Esophagus squamous epithelium (tissue), 5 donors: ENCODE data around the gene UBAC2. TPM values are rescaled to one million over a fixed set of nuclear protein-coding genes. Genes with fewer than 3 reads are reported as not detected.

Source experiments
- DNase-seq: peaks from one replicate; lab custom pipeline; 2025; lab: John Stamatoyannopoulos, UW
- H3K27ac ChIP-seq, 4 donors: fragments of 200-600 bp; sonication (generic); one replicate each; pipeline ENCODE4 v1.5.1; 2016 to 2019; ENCODE audit warnings: mild to moderate bottlenecking in 1 of 4
- H3K27me3 ChIP-seq, 4 donors: fragments of 200-600 bp; sonication (generic); 1 replicate in 3 of 4; 2 replicates in 1 of 4; pipeline versions ENCODE4 v1.5.1 to v1.6.0; 2017 to 2021; ENCODE audit warnings: antibody characterized with exemption in 1 of 4
- H3K36me3 ChIP-seq, 3 donors: fragments of 200-600 bp; sonication (generic); one replicate each; pipeline ENCODE4 v1.5.1; 2016 to 2019
- H3K4me1 ChIP-seq, 3 donors: fragments of 200-600 bp; sonication (generic); one replicate each; pipeline ENCODE4 v1.5.1; 2017 to 2019
- H3K4me3 ChIP-seq, 4 donors: fragments of 200-600 bp; sonication (generic); 1 replicate in 3 of 4; 2 replicates in 1 of 4; pipeline ENCODE4 v1.5.1; 2016 to 2019; ENCODE audit warnings: mild to moderate bottlenecking in 2 of 4, moderate library complexity in 1 of 4
- H3K9me3 ChIP-seq, 3 donors: fragments of 200-600 bp; sonication (generic); one replicate each; pipeline ENCODE4 v1.5.1; 2016 to 2019
- CTCF ChIP-seq, 6 experiments: fragments of 450-650 bp in 4 of 6; fragments of 200-600 bp in 2 of 6; sonication (generic) in 2 of 6; IDR thresholded peaks; one replicate each; pipeline ENCODE4 v1.5.1; 2016 to 2019; ENCODE audit warnings: antibody characterized with exemption in 6 of 6, mild to moderate bottlenecking in 4 of 6, moderate library complexity in 4 of 6
- POLR2A ChIP-seq, 4 donors: fragments of 450-650 bp; IDR thresholded peaks; one replicate each; pipeline ENCODE4 v1.6.1; 2017; ENCODE audit warnings: antibody characterized with exemption in 4 of 4, mild to moderate bottlenecking in 4 of 4, moderate library complexity in 3 of 4
- WGBS, 2 donors: methylation state at CpG; one replicate each; pipeline ENCODE4 v1.1.5; 2018; 5-methylcytosine and 5-hydroxymethylcytosine counted together
- intact Hi-C: fragments of 100-400 bp; cut with DNase I; formaldehyde crosslinking; loops from one replicate; pipeline ENCODE4 v1.15.0; 2022
- total RNA-seq, 4 donors: library from RNA; depleted of rRNA; stranded (reverse); fragments of >200 nt; gene quantifications; one replicate each; pipeline ENCODE4 v1.1.0, GENCODE V29; 2016
- donor health status: DM: yes; HTN: yes; CAD: no.

Gene UBAC2
- total RNA-seq, 4 donors from 2014 or later: 60.8 to 84.6 (median 75.0) TPM

GRCh38 chr13:99345345-99345744 is 144.7 kb downstream of the UBAC2 start:
- H3K27me3 ChIP-seq: no peaks in the 10 kb centered on the region
- no peak for TF ChIP-seq POLR2A (IDR thresholded peaks at IDR 0.05)
- 84 to 92% methylated on average over 5 of the region's 5 CpGs for WGBS, 2 donors
- no peak overlapping the region for H3K27ac ChIP-seq
- peaks cover 6 to 100% (median 21%) of the 10 kb centered on the region in 3 donors for H3K36me3 ChIP-seq
- no peak overlapping the region for H3K4me3 ChIP-seq
- H3K9me3 ChIP-seq: no peaks in the 10 kb centered on the region
- DNase-seq: no peak
- peaks cover 0 to 2% (median 0%) of the 10 kb centered on the region in 3 donors for H3K4me1 ChIP-seq
- intact Hi-C loops: no loop called here

DNA sequence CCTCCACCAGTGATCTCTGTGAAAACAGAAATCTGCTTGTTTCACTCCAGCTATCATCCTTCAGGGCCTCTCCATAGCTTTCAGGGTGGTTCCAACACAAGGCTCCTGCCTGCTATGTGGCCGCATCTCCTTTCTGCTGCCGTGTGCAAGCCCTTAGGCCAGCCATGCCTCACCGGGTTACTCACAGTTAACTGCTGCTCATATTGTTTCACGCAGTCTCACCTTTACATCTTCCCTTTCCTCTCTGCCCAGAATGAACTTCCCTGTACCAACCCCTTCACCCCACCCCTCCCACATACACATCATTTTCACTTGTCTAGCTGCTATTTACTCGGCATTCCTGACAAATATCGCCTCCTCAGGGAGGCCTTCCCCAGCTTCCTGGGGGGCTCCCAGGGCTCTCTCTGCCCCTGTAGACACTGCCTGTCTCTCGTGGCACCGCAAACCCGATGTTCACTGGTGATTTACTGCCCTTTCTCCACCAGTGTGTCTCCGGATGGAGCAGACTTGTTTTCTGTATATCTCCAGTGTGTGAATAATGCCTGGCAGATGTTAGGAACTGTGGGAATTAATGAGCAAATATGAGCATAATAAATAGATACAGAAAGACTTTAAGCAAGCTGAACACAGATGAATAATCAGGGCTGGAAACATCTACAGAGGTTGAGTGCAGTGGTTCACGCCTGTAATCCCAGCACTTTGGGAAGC is 145.8 kb downstream of the UBAC2 start:
- TF ChIP-seq CTCF (IDR thresholded peaks at IDR 0.05) (no peak), POLR2A (IDR thresholded peaks at IDR 0.05) (no peak)
- no peaks in the 10 kb centered on the region for H3K9me3 ChIP-seq
- 82 to 93% methylated on average over 11 of the region's 11 CpGs for WGBS, 2 donors
- intact Hi-C loops: no loop called here
- H3K4me3 ChIP-seq: no peak overlapping the region
- peaks cover 6 to 98% (median 19%) of the 10 kb centered on the region in 3 donors for H3K36me3 ChIP-seq
- DNase-seq: no peak
- H3K4me1 ChIP-seq: no peaks in the 10 kb centered on the region
- H3K27ac ChIP-seq: no peak overlapping the region
- no peaks in the 10 kb centered on the region for H3K27me3 ChIP-seq

GRCh38 chr13:99347335-99347878 is 146.8 kb downstream of the UBAC2 start:
- no peak for DNase-seq
- WGBS, 2 donors: 85 to 99% methylated on average over 4 to 6 of the region's 6 CpGs
- Histone ChIP-seq H3K4me1 (no peaks in the 10 kb centered on the region), H3K36me3 (peaks cover 2 to 98% (median 11%) of the 10 kb centered on the region in 3 donors), H3K9me3 (no peaks in the 10 kb centered on the region), H3K27ac (no peak overlapping the region), H3K27me3 (no peaks in the 10 kb centered on the region), H3K4me3 (no peak overlapping the region)
- intact Hi-C loops: no loop called here
- TF ChIP-seq CTCF (IDR thresholded peaks at IDR 0.05): no peak
- TF ChIP-seq POLR2A (IDR thresholded peaks at IDR 0.05): no peak

GRCh38 chr13:99347911-99348451 is 147.3 kb downstream of the UBAC2 start:
- H3K9me3 ChIP-seq: no peaks in the 10 kb centered on the region
- no peaks in the 10 kb centered on the region for H3K27me3 ChIP-seq
- intact Hi-C loops: no loop called here
- no peaks in the 10 kb centered on the region for H3K4me1 ChIP-seq
- no peak for DNase-seq
- WGBS, 2 donors: 70 to 81% methylated on average over 3 to 5 of the region's 8 CpGs
- TF ChIP-seq CTCF (IDR thresholded peaks at IDR 0.05): no peak
- TF ChIP-seq POLR2A (IDR thresholded peaks at IDR 0.05): no peak
- no peak overlapping the region for H3K27ac ChIP-seq
- H3K36me3 ChIP-seq: peaks cover 0 to 98% (median 6%) of the 10 kb centered on the region in 3 donors
- H3K4me3 ChIP-seq: no peak overlapping the region

GRCh38 chr13:99350191-99350590 is 149.5 kb downstream of the UBAC2 start:
- 95 to 100% methylated on average over 2 of the region's 2 CpGs for WGBS, 2 donors
- no peak for TF ChIP-seq CTCF (IDR thresholded peaks at IDR 0.05)
- TF ChIP-seq POLR2A (IDR thresholded peaks at IDR 0.05): no peak
- Histone ChIP-seq H3K27me3 (no peaks in the 10 kb centered on the region), H3K4me1 (peaks cover 14 to 18% (median 14%) of the 10 kb centered on the region in 3 donors), H3K4me3 (no peak overlapping the region), H3K27ac (no peak overlapping the region), H3K9me3 (no peaks in the 10 kb centered on the region), H3K36me3 (peaks cover 0 to 81% (median 6%) of the 10 kb centered on the region in 3 donors)
- DNase-seq: no peak
- intact Hi-C loops: no loop called here
